ENCODE results near the gene PDXK.

DNA sequence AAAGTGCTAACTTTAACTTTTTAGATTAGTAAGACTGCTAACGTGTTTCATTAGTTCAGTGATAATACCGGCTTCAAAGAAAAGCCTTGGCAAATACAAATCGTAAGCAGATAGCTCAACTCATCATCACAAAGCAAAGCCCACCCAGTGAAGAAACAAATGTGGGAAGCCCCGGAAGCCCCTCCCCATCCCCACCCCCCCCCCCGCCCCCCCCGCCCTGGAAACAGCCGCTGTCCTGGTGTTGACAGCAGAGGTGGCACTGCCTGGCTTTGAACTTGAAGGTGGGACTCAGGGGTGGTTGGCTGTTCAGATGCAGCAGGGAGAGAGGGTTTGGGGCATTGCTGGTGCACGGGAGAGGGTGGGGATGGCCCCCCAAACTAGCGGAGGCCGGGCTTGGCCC, 14.1 kb downstream of the PDXK start:
- no peak for TF ChIP-seq EP300 (IDR thresholded peaks at IDR 0.05)
- TF ChIP-seq, protein P1, sequence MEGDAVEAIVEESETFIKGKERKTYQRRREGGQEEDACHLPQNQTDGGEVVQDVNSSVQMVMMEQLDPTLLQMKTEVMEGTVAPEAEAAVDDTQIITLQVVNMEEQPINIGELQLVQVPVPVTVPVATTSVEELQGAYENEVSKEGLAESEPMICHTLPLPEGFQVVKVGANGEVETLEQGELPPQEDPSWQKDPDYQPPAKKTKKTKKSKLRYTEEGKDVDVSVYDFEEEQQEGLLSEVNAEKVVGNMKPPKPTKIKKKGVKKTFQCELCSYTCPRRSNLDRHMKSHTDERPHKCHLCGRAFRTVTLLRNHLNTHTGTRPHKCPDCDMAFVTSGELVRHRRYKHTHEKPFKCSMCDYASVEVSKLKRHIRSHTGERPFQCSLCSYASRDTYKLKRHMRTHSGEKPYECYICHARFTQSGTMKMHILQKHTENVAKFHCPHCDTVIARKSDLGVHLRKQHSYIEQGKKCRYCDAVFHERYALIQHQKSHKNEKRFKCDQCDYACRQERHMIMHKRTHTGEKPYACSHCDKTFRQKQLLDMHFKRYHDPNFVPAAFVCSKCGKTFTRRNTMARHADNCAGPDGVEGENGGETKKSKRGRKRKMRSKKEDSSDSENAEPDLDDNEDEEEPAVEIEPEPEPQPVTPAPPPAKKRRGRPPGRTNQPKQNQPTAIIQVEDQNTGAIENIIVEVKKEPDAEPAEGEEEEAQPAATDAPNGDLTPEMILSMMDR (IDR thresholded peaks at IDR 0.05) = no peak

Measured in sigmoid colon (tissue), 4 donors.